ENCODE measurements around the gene YEATS4. TPM values are rescaled to one million over a fixed set of nuclear protein-coding genes. Genes with fewer than 3 reads are reported as not detected.

Gene YEATS4
- total RNA-seq, 4 donors from 2014 or later: 9.3 to 22.0 (median 13.9) TPM

DNA sequence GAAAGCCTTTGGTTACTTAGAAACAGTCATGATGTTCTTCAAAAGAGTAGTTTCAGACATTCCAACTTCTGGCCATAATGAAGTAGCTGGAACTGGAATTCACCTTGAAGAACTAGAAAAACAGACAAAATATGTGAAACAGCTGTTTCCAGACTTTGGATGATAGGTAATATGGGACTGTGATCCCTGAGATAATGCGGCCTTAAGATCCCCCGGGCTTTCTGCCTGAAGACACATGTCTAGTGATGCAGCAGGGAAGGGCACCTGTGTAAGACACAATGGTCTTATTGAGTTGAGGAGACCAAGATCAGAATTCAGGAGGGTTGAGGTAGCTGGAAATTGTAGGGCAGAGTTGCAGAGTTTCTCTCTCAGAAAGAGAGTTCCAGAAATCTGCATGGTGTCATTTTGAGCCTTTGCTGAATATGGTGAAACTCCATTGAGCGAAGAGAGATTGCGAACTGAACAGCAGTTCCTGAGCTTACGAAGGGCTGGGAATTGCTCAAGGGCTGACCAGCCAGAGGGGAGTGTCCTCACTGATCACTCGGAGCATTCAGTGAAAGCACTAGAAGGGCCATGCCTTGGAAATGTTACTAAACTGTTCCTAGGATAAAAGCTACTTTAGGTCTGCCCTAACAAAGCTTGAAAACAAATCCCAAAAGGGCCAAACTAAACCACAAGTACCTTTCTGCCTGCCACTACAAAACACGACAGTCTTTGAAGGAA is 69.0 kb downstream of the YEATS4 start:
- TF ChIP-seq CTCF (IDR thresholded peaks at IDR 0.05; ENCODE audit: low read depth): no peak

GRCh38 chr12:69430942-69431590 is 71.5 kb downstream of the YEATS4 start:
- TF ChIP-seq CTCF (IDR thresholded peaks at IDR 0.05; ENCODE audit: low read depth): no peak

DNA sequence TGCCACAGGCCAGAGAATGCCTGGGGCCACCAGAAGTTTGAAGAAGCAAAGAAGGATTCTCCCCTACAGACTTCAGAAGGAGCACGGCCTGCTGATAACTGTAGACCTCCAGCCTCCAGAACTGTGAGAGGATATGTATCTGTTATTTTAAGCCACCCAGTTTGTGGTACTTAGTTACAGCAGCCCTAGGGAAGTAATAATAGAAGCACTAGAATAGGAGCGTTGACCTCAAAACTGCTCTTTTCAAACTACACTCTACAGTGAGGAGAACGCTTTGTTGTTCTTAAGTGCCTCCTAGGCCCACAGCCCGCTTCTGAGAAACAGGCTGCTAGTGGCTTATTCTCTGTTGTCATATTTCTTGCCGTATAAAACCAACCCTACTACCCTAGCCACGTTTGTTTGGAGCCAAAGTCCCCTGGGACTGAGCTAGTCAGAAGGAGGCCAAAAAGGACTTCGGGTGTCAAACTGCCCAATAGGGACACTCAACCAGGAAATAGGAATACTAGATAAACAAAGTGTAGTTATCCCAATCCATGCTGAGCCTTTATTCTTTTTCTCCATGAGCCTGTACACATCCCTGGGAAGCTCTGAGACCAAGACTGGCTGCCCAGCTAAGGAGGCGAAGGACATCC is 72.2 kb downstream of the YEATS4 start:
- TF ChIP-seq CTCF (IDR thresholded peaks at IDR 0.05; ENCODE audit: low read depth): no peak

DNA sequence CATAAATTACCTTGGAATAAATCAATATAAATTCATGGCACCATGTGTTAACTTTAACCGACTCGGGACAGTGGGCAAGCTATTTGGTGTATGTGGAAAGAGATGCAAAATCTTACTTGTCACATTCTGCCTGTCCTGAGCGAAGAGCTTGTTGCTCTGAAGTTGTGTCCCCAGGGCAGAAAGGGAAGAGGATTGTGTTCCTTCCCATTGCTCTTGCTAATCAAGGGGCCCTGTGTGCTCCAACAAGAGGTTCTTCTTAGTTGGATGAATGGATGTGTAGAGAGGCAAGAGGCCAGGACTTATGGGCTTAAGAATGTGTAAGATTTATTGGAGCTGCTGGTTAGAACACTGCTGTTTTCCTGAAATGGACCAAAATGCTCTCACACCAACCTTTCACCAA is 74.1 kb downstream of the YEATS4 start:
- no peak for TF ChIP-seq CTCF (IDR thresholded peaks at IDR 0.05; ENCODE audit: low read depth)

- TF ChIP-seq CTCF (IDR thresholded peaks at IDR 0.05; ENCODE audit: low read depth): no peak
Measured at GRCh38 chr12:69435644-69436043, 76.1 kb downstream of the YEATS4 start.

GRCh38 chr12:69437073-69437472 is 77.5 kb downstream of the YEATS4 start:
- TF ChIP-seq CTCF (IDR thresholded peaks at IDR 0.05; ENCODE audit: low read depth): no peak

DNA sequence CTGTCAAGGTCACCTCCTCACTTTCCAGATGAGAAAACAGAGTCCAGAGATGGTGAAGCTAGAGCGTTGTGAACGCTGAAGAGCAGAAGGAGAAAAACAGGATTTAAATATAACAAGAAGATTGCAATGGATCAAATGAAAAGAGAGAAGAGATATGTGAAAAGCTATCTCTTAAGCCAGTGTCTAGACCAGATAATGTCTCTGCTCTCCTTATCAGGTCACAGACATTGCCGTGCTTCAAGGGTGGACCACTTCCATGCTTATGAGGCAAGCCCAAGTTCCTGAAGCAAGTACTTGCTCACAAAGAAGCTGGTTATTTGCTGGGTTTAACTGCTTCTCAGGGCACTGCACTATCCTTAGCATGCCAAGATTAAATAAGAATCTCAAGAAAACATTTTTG is 79.0 kb downstream of the YEATS4 start:
- TF ChIP-seq CTCF (IDR thresholded peaks at IDR 0.05; ENCODE audit: low read depth): no peak
